Mesenchymal stem cell (in vitro differentiated cells and primary cell): ENCODE results near the gene TMEM14A.

Experiments
- DNase-seq: peaks from one replicate; pipeline ENCODE4 v3.0.0-alpha.2; 2013
- H2AFZ ChIP-seq: one replicate; pipeline ENCODE4 v1.6.1; 2013; ENCODE audit warnings: low read depth, mild to moderate bottlenecking, control low read depth, inconsistent platforms, low read length, moderate library complexity
- H2AK5ac ChIP-seq: 2 replicates; pipeline ENCODE4 v1.6.1; 2013; ENCODE audit warnings: low read length, moderate library complexity, mild to moderate bottlenecking, inconsistent platforms; ENCODE audit not compliant: severe bottlenecking
- H2BK120ac ChIP-seq: one replicate; pipeline ENCODE4 v1.6.1; 2013; ENCODE audit warnings: low read depth, mild to moderate bottlenecking, inconsistent platforms, low read length, moderate library complexity
- H2BK12ac ChIP-seq, 2 experiments: one replicate each; pipeline ENCODE4 v1.6.1; 2013; ENCODE audit warnings: inconsistent platforms in 2 of 2, low read length in 2 of 2, mild to moderate bottlenecking in 2 of 2, moderate library complexity in 2 of 2, control low read depth in 1 of 2
- H2BK15ac ChIP-seq: one replicate; pipeline ENCODE4 v1.6.1; 2013; ENCODE audit warnings: mild to moderate bottlenecking, low read depth, inconsistent platforms; ENCODE audit not compliant: poor library complexity, severe bottlenecking
- H2BK5ac ChIP-seq: 2 replicates; pipeline ENCODE4 v1.6.1; 2013; ENCODE audit warnings: low read depth, mild to moderate bottlenecking, low read length, control low read depth, inconsistent platforms; ENCODE audit not compliant: poor library complexity, severe bottlenecking
- H3K14ac ChIP-seq, 2 experiments: one replicate each; pipeline ENCODE4 v1.6.1; 2013; ENCODE audit warnings: inconsistent platforms in 2 of 2, low read length in 2 of 2, control low read depth in 1 of 2, mild to moderate bottlenecking in 1 of 2, moderate library complexity in 1 of 2
- H3K18ac ChIP-seq, 2 experiments: one replicate each; pipeline ENCODE4 v1.6.1; 2013; ENCODE audit warnings: inconsistent platforms in 2 of 2, low read length in 2 of 2, control low read depth in 1 of 2, low read depth in 1 of 2, mild to moderate bottlenecking in 1 of 2
- H3K23ac ChIP-seq, 2 experiments: one replicate each; pipeline ENCODE4 v1.6.1; 2013; ENCODE audit warnings: inconsistent platforms in 2 of 2, low read length in 2 of 2, mild to moderate bottlenecking in 2 of 2, moderate library complexity in 2 of 2, control low read depth in 1 of 2
- H3K27ac ChIP-seq: 2 replicates; pipeline ENCODE4 v1.5.1; 2013; ENCODE audit warnings: mild to moderate bottlenecking, moderate library complexity, low read length, control low read depth, inconsistent platforms; ENCODE audit not compliant: poor library complexity, severe bottlenecking
- H3K27me3 ChIP-seq, 2 experiments: 2 replicates each; pipeline versions ENCODE4 v1.6.1 to v1.7.0; 2013; ENCODE audit warnings: low read length in 2 of 2, mild to moderate bottlenecking in 2 of 2, moderate library complexity in 2 of 2, control low read depth in 1 of 2, inconsistent platforms in 1 of 2; ENCODE audit not compliant: control insufficient read depth in 1 of 2, insufficient read depth in 1 of 2
- H3K36me3 ChIP-seq, 2 experiments: 2 replicates each; pipeline versions ENCODE4 v1.6.1 to v1.7.0; 2013; ENCODE audit warnings: low read length in 2 of 2, control low read depth in 1 of 2, inconsistent platforms in 1 of 2, low read depth in 1 of 2, mild to moderate bottlenecking in 1 of 2; ENCODE audit not compliant: insufficient read depth in 2 of 2, control insufficient read depth in 1 of 2
- H3K4ac ChIP-seq, 2 experiments: one replicate each; pipeline ENCODE4 v1.6.1; 2013; ENCODE audit warnings: inconsistent platforms in 2 of 2, low read length in 2 of 2, mild to moderate bottlenecking in 2 of 2, moderate library complexity in 2 of 2, control low read depth in 1 of 2, low read depth in 1 of 2
- H3K4me1 ChIP-seq: 2 replicates; pipeline ENCODE4 v1.6.1; 2013; ENCODE audit warnings: low read depth, low read length, control low read depth; ENCODE audit not compliant: control insufficient read depth, insufficient read depth
- H3K4me2 ChIP-seq: 2 replicates; pipeline ENCODE4 v1.6.1; 2013; ENCODE audit warnings: low read length, mild to moderate bottlenecking, inconsistent platforms; ENCODE audit not compliant: poor library complexity, severe bottlenecking
- H3K4me3 ChIP-seq, 2 experiments: 2 replicates each; pipeline versions ENCODE4 v1.5.1 to v1.7.0; 2013; ENCODE audit warnings: low read length in 2 of 2, mild to moderate bottlenecking in 2 of 2, control low read depth in 1 of 2, low read depth in 1 of 2; ENCODE audit not compliant: insufficient read depth in 1 of 2
- H3K79me1 ChIP-seq: replicated peaks from 2 replicates; pipeline ENCODE4 v1.6.1; 2013; ENCODE audit warnings: mild to moderate bottlenecking, control low read depth, low read length, inconsistent platforms; ENCODE audit not compliant: poor library complexity, severe bottlenecking
- H3K9ac ChIP-seq: 2 replicates; pipeline ENCODE4 v1.7.0; 2013; ENCODE audit warnings: mild to moderate bottlenecking, low read length, moderate library complexity
- H3K9me3 ChIP-seq: 2 replicates; pipeline ENCODE4 v1.7.0; 2013; ENCODE audit warnings: mild to moderate bottlenecking, low read length; ENCODE audit not compliant: control insufficient read depth
- H4K8ac ChIP-seq: one replicate; pipeline ENCODE4 v1.6.1; 2013; ENCODE audit warnings: inconsistent platforms, mild to moderate bottlenecking, low read length, moderate library complexity
- H4K91ac ChIP-seq: one replicate; pipeline ENCODE4 v1.6.1; 2013; ENCODE audit warnings: mild to moderate bottlenecking, low read length, inconsistent platforms
- WGBS: methylation state at CpG from one replicate; pipeline ENCODE4 v1.1.7; 2013; ENCODE audit warnings: mixed read lengths; 5-methylcytosine and 5-hydroxymethylcytosine counted together

Gene TMEM14A

GRCh38 chr6:52725143-52725534, 54.2 kb downstream of the TMEM14A start:
- H3K4ac ChIP-seq = no peak overlapping the region
- no peak overlapping the region for H3K4me3 ChIP-seq
- no peak for DNase-seq
- no peak overlapping the region for H3K14ac ChIP-seq
- 97% methylated on average over 3 of the region's 3 CpGs for WGBS
- H3K9me3 ChIP-seq = no peaks in the 10 kb centered on the region
- no peak overlapping the region for H4K8ac ChIP-seq
- no peaks in the 10 kb centered on the region for H3K4me1 ChIP-seq
- H3K18ac ChIP-seq = no peak overlapping the region
- no peaks in the 10 kb centered on the region for H3K27me3 ChIP-seq
- H2AFZ ChIP-seq = no peak overlapping the region
- H3K27ac ChIP-seq = no peak overlapping the region
- H2BK15ac ChIP-seq = no peak overlapping the region
- H3K23ac ChIP-seq = no peak overlapping the region
- no peak overlapping the region for H2BK120ac ChIP-seq
- no peaks in the 10 kb centered on the region for H3K79me1 ChIP-seq
- no peak overlapping the region for H3K4me2 ChIP-seq
- no peak overlapping the region for H2BK12ac ChIP-seq
- H4K91ac ChIP-seq = no peak overlapping the region
- H3K36me3 ChIP-seq = no peaks in the 10 kb centered on the region
- peak overlapping the region; percentile 37 for H3K9ac ChIP-seq
- no peak overlapping the region for H2AK5ac ChIP-seq
- H2BK5ac ChIP-seq = no peak overlapping the region

GRCh38 chr6:52725535-52726192, 54.8 kb downstream of the TMEM14A start:
- no peaks in the 10 kb centered on the region for H3K27me3 ChIP-seq
- no peak overlapping the region for H2BK15ac ChIP-seq
- H3K79me1 ChIP-seq = no peaks in the 10 kb centered on the region
- no peak for DNase-seq
- no peaks in the 10 kb centered on the region for H3K36me3 ChIP-seq
- no peak overlapping the region for H3K14ac ChIP-seq
- no peak overlapping the region for H2AFZ ChIP-seq
- no peak overlapping the region for H3K23ac ChIP-seq
- WGBS = 100% methylated on average over 2 of the region's 2 CpGs
- no peak overlapping the region for H2BK5ac ChIP-seq
- H3K18ac ChIP-seq = no peak overlapping the region
- H2AK5ac ChIP-seq = no peak overlapping the region
- H3K4ac ChIP-seq = no peak overlapping the region
- no peak overlapping the region for H4K91ac ChIP-seq
- no peak overlapping the region for H3K4me2 ChIP-seq
- H4K8ac ChIP-seq = no peak overlapping the region
- no peaks in the 10 kb centered on the region for H3K9me3 ChIP-seq
- peak overlapping the region; percentile 37 for H3K9ac ChIP-seq
- H2BK120ac ChIP-seq = no peak overlapping the region
- H2BK12ac ChIP-seq = no peak overlapping the region
- H3K27ac ChIP-seq = no peak overlapping the region
- no peaks in the 10 kb centered on the region for H3K4me1 ChIP-seq
- H3K4me3 ChIP-seq = no peak overlapping the region

- Histone ChIP-seq H4K91ac (no peak overlapping the region), H2BK5ac (no peak overlapping the region), H3K36me3 (no peaks in the 10 kb centered on the region), H2AK5ac (no peak overlapping the region), H2AFZ (no peak overlapping the region), H3K18ac (no peak overlapping the region), H2BK15ac (no peak overlapping the region), H3K9me3 (no peaks in the 10 kb centered on the region), H3K4me1 (no peaks in the 10 kb centered on the region), H3K14ac (no peak overlapping the region), H2BK12ac (no peak overlapping the region), H3K27me3 (no peaks in the 10 kb centered on the region), H3K4me2 (no peak overlapping the region), H3K4ac (no peak overlapping the region), H3K23ac (no peak overlapping the region), H3K79me1 (no peaks in the 10 kb centered on the region), H3K27ac (no peak overlapping the region), H2BK120ac (no peak overlapping the region), H3K9ac (no peak overlapping the region), H4K8ac (no peak overlapping the region), H3K4me3 (no peak overlapping the region)
- WGBS = 77% methylated on average over 1 of the region's 2 CpGs
- DNase-seq = no peak
Measured at GRCh38 chr6:52726193-52726542, 55.3 kb downstream of the TMEM14A start.

GRCh38 chr6:52726741-52727535, 56.0 kb downstream of the TMEM14A start:
- WGBS = 90% methylated on average over 14 of the region's 15 CpGs
- H2BK5ac ChIP-seq = no peak overlapping the region

More at GRCh38 chr6:52726741-52727535, 56.0 kb downstream of the TMEM14A start:
- Histone ChIP-seq H3K27ac (no peak overlapping the region), H2BK120ac (no peak overlapping the region), H3K9me3 (no peaks in the 10 kb centered on the region), H2BK12ac (no peak overlapping the region), H3K36me3 (no peaks in the 10 kb centered on the region), H3K9ac (no peak overlapping the region), H3K27me3 (no peaks in the 10 kb centered on the region), H2BK15ac (no peak overlapping the region), H2AFZ (no peak overlapping the region), H4K8ac (no peak overlapping the region), H3K4me3 (no peak overlapping the region), H3K14ac (no peak overlapping the region), H3K18ac (no peak overlapping the region), H3K4ac (no peak overlapping the region), H4K91ac (no peak overlapping the region), H3K4me1 (no peaks in the 10 kb centered on the region), H3K79me1 (no peaks in the 10 kb centered on the region), H3K4me2 (no peak overlapping the region), H2AK5ac (no peak overlapping the region), H3K23ac (no peak overlapping the region)
- DNase-seq = no peak
